Measurements from ENCODE around the gene NQO2.
"Not testable (repeated sequence)": the region's sequence is repeated elsewhere in the genome, so short reads cannot be mapped to it uniquely, and the experiment has no call there.

The NQO2 gene

GRCh38 chr6:2970753-2971419 lies 28.8 kb upstream of the NQO2 start:
- peak; percentile 43 for DNase-seq

DNA sequence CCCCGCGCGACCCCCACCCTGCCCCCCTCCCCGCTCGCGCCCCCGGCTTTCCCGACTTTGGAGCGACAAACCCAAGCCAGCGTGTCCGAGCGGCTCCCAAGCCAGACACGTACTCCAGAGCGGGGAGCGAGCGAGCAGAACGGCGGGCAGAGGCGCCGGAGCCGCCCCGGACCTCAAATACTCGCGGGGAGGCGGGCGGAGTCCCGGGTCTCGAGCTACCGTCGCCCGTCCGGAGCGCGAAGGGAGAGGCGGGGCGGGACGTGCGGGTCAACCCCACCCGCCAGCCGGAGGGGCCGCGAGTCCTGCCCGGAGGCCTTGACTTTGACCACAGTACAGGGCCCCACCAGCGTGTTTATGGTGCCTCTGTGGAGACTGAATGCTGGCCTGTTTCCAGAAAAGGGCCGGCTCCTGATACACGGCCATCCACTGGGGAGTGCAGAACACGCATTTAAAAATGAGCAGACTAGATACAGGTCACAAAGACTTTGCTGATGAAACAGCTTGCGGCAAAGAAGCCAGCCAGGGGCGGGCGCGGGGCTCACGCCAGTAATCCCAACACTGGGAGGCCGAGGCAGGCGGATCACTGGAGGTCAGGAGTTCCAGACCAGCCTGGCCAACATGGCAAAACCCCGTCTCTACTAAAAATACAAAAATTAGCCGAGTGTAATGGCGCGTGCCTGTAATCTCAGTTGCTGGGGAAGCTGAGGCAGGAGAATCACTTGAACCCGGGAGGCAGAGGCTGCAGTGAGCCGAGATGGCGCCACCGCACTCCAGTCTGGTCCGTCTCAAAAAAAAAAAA lies 28.1 kb upstream of the NQO2 start, which contains the start of gene SERPINB6:
TSS of gene SERPINB6 (minus strand) at position 148 of the 799 bp plus-strand sequence. CDS start 12,235 bp downstream, outside the sequence.
- peak; percentile 36 for DNase-seq

DNA sequence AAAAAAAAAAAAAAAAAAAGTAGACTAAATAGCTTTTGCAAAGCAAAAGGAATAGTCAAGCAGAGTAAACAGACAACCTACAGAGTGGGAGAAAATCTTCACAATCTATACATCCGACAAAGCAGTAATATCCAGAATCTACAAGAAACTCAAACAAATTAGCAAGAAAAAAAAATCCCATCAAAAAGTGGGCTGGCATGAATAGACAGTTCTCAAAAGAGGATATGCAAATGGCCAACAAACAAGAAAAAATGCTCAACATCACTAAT lies 27.5 kb upstream of the NQO2 start:
- not testable (repeated sequence) for DNase-seq

DNA sequence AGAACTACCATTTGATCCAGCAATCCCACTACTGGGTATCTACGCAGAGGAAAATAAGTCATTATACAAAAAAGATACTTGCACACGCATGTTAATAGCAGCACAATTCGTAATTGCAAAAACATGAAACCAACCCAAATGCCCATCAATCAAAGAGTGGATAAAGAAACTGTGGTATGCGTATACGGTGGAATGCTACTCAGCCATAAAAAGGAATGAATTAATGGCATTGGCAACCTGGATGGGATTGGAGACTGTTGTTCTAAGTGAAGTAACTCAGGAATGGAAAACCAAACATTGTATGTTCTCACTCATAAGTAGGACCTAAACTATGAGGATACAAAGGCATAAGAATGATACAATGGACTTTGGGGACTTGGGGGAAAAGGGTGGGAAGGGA lies 27.0 kb upstream of the NQO2 start:
- not testable (repeated sequence) for DNase-seq

DNA sequence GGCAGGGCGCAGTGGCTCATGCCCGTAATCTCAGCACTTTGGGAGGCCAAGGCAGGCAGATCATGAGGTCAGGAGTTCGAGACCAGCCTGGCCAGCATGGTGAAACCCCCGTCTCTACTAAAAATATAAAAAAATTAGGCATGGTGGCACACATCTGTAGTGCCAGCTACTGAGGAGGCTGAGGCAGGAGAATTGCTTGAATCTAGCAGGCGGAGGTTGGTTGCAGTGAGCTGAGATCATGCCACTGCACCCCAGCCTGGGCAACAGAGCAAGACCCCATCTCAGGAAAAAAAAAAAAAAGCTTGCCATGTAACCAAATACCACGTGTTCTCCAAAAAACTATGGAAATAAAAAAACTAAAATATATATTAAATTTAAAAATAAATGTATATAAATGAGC lies 26.5 kb upstream of the NQO2 start:
- not testable (repeated sequence) for DNase-seq

DNA sequence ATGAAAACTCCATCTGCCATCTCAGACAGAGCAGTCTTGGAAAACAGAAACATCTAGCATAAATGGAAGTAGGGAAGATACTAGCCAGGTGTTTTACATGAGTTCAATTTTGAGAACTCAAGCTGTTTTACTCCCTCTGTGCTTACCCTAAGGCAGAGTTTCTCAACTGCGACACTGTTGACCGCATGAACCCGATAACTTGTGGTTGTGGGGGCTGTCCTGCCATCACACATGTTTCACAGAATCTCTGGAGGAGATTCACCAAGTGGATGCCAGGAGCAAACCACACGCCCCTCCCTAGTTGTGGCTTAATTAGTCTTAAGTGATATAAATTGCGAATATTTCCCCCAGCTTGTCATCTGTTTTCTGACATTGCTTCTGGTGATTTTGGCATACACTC lies 26.0 kb upstream of the NQO2 start:
- DNase-seq: no peak

DNA sequence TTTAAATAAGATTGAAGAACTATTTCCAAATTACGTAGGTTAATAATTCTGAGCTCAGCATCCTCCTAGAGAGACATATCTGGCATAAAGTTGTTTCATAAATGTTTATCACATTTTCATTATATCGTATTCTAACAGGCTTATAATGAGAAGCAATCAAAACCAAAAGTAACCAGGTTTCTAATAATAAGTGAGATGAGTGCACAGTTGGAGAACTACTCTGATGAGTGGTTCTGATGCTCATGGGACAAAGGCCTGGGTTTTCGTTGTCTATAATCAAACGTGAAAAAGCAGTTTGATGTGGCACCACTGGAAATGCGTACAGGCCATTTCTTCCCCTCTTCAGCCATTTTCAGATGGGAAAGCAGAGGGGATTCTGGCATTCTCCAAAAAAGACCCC lies 23.6 kb upstream of the NQO2 start:
- DNase-seq: no peak

GRCh38 chr6:2976571-2977085 lies 23.1 kb upstream of the NQO2 start:
- DNase-seq: no peak

- DNase-seq: no peak
Measured at GRCh38 chr6:2977290-2977689, 22.4 kb upstream of the NQO2 start.

- DNase-seq: no peak
Measured at GRCh38 chr6:2977799-2978590, 21.7 kb upstream of the NQO2 start.

DNA sequence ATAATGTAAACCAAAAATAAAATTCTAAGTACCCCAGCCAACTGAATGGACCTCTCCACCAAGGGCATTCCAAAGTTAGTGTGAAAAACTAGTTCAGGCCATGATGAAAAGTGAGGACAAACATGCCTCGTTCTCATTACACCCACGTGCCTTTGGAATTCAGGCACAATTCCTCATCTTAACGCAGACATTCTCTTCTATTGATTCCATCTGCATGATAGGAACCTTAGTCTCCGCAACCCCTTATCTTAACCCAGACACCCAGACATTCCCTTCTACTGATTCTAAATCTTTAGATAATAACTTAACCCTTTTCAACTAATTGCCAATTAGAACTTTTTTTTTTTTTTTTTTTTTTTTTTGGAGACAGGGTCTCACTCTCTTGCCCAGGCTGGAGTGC lies 20.8 kb upstream of the NQO2 start:
- no peak for DNase-seq

GRCh38 chr6:2979819-2980464 lies 19.8 kb upstream of the NQO2 start:
- no peak for DNase-seq

DNA sequence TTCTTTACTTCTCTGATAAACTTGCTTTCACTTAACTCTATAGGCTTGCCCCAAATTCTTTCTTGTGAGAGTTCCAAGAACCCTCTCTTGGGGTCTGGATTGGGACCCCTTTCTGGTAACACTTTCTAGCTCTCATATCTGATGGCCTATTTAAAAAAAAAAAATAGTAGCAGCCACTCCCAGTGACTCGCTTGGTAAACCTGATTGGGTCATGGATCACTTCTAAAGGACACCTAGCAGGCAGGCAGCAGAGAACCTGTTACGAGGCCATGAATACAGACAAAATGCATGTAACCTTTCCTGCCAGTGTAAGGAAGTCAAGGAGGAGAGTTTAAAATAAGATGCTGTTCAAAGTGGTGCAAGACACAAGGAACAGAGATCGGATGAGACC lies 19.2 kb upstream of the NQO2 start:
- DNase-seq: no peak

- DNase-seq: no peak
Measured at GRCh38 chr6:2982426-2983117, 17.1 kb upstream of the NQO2 start.

- DNase-seq: no peak
Measured at GRCh38 chr6:2984738-2985406, 14.8 kb upstream of the NQO2 start.

DNA sequence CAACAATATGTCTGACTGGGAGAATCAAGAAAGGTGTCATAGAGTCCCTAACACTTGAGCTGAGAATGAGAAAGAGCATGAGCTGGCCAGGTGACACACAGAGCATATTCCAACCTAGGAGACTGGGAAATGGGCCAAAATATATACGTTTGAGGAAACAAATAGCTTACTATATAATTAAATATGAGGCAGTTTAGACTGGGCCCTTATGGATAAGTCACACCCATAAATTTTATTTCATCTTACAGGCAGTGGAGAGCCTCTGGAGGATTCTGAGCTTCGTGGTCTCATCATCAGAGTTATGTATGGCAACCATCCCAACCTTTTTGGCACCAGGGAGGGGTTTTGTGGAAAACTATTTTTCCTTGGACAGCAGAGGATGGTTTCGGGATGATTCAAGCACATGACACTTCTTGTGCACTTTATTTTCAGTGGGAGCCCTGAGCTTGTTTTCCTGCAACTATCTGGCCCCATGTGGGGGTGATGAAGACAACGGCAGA lies 12.9 kb upstream of the NQO2 start:
- DNase-seq: no peak

DNA sequence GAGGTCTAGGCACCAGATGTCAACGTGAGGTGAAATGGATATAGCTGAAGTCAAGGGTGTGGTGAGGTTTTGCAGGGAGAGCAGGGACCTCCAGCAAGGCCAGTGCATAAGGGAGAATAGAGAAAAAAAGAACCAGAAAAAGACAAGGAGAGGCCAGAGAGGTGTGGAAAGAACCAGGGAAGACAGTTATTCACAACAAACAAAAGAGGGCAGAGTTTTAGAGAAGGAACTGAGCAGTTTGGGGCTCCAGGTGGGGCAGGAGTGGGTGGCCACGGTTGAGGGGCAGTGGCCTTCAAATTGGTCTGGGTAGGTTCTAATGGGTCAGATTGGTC lies 11.6 kb upstream of the NQO2 start:
- no peak for DNase-seq

GRCh38 chr6:2988426-2989331 lies 11.0 kb upstream of the NQO2 start:
- peak; percentile 80 for DNase-seq

GRCh38 chr6:2989332-2990247 lies 10.1 kb upstream of the NQO2 start:
- DNase-seq: peak; percentile 77
